Measurements from ENCODE around the gene TP73.

The TP73 gene

GRCh38 chr1:3653286-3653618 lies 936 bp downstream of the TP73 start:
- no peak for DNase-seq (ENCODE audit: low read depth in 2 of 2)

GRCh38 chr1:3654549-3655281 lies 2.4 kb downstream of the TP73 start:
- DNase-seq (ENCODE audit: low read depth in 2 of 2) = no peak

- DNase-seq (ENCODE audit: low read depth in 2 of 2) = no peak
Observed at GRCh38 chr1:3656450-3657095, 4.3 kb downstream of the TP73 start.

GRCh38 chr1:3657096-3657475 lies 4.8 kb downstream of the TP73 start:
- no peak for DNase-seq (ENCODE audit: low read depth in 2 of 2)

GRCh38 chr1:3657578-3658230 lies 5.4 kb downstream of the TP73 start:
- DNase-seq (ENCODE audit: low read depth in 2 of 2) = no peak

- DNase-seq (ENCODE audit: low read depth in 2 of 2) = no peak
Observed at GRCh38 chr1:3658231-3658615, 5.9 kb downstream of the TP73 start.

- no peak for DNase-seq (ENCODE audit: low read depth in 2 of 2)
Observed at GRCh38 chr1:3659093-3659492, 6.8 kb downstream of the TP73 start.

GRCh38 chr1:3660704-3661103 lies 8.4 kb downstream of the TP73 start:
- no peak for DNase-seq (ENCODE audit: low read depth in 2 of 2)

- DNase-seq (ENCODE audit: low read depth in 2 of 2) = no peak
Observed at GRCh38 chr1:3661631-3662030, 9.3 kb downstream of the TP73 start.

GRCh38 chr1:3662080-3662671 lies 9.9 kb downstream of the TP73 start:
- no peak for DNase-seq (ENCODE audit: low read depth in 2 of 2)

- no peak for DNase-seq (ENCODE audit: low read depth in 2 of 2)
Observed at GRCh38 chr1:3663999-3664699, 11.8 kb downstream of the TP73 start.

- DNase-seq (ENCODE audit: low read depth in 2 of 2) = no peak
Observed at GRCh38 chr1:3664700-3665375, 12.5 kb downstream of the TP73 start.

- no peak for DNase-seq (ENCODE audit: low read depth in 2 of 2)
Observed at GRCh38 chr1:3668148-3668547, 15.8 kb downstream of the TP73 start.

GRCh38 chr1:3668585-3669300 lies 16.4 kb downstream of the TP73 start:
- no peak for DNase-seq (ENCODE audit: low read depth in 2 of 2)

- DNase-seq (ENCODE audit: low read depth in 2 of 2) = no peak
Observed at GRCh38 chr1:3669421-3669821, 17.1 kb downstream of the TP73 start.

GRCh38 chr1:3669971-3670431 lies 17.7 kb downstream of the TP73 start:
- DNase-seq (ENCODE audit: low read depth in 2 of 2) = no peak

GRCh38 chr1:3670823-3671265 lies 18.5 kb downstream of the TP73 start:
- DNase-seq (ENCODE audit: low read depth in 2 of 2) = no peak

GRCh38 chr1:3671371-3672180 lies 19.3 kb downstream of the TP73 start:
- DNase-seq (ENCODE audit: low read depth in 2 of 2) = no peak

GRCh38 chr1:3672231-3672970 lies 20.1 kb downstream of the TP73 start:
- DNase-seq (ENCODE audit: low read depth in 2 of 2) = no peak

All from stimulated activated CD4-positive, alpha-beta T cell treated with anti-CD3 and anti-CD28 coated beads, Interleukin-1b, Interleukin-23, amount 100 ng/mL, for 4 hours (primary cell).